GM18870 (cell line): ENCODE data around the gene TNS4.

Experiments used
- ATAC-seq: cut with Tn5 transposase; IDR thresholded peaks from one replicate; pipeline ENCODE4 v1.9.1; 2021; ENCODE audit warnings: moderate library complexity; ENCODE audit not compliant: unreplicated experiment

TNS4 gene

GRCh38 chr17:40517286-40517662 lies 15.9 kb upstream of the TNS4 start:
- no peak for ATAC-seq

- ATAC-seq, result no peak
Measured at GRCh38 chr17:40516581-40517285, 15.3 kb upstream of the TNS4 start.

GRCh38 chr17:40515491-40516041 lies 14.1 kb upstream of the TNS4 start:
- no peak for ATAC-seq

DNA sequence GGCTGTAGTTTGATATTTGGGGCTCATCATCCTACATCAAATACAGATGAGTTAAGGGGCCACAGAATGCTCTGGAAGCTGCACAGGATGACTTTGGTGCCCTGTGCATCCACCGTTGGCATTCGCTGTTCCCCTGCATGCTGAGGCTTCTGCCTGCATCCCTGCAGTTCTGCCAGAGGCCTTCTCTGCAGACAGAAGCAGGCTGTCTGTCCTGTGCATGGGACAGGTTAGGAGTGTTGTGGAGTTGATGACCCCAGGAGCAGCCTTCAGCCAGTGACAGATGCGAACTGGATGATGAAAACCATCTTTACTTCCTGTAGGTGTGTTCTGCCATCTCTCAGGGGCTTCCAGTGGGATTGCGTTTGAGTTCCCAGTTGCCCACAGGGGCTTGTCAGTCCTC lies 13.6 kb upstream of the TNS4 start:
- ATAC-seq, result no peak

DNA sequence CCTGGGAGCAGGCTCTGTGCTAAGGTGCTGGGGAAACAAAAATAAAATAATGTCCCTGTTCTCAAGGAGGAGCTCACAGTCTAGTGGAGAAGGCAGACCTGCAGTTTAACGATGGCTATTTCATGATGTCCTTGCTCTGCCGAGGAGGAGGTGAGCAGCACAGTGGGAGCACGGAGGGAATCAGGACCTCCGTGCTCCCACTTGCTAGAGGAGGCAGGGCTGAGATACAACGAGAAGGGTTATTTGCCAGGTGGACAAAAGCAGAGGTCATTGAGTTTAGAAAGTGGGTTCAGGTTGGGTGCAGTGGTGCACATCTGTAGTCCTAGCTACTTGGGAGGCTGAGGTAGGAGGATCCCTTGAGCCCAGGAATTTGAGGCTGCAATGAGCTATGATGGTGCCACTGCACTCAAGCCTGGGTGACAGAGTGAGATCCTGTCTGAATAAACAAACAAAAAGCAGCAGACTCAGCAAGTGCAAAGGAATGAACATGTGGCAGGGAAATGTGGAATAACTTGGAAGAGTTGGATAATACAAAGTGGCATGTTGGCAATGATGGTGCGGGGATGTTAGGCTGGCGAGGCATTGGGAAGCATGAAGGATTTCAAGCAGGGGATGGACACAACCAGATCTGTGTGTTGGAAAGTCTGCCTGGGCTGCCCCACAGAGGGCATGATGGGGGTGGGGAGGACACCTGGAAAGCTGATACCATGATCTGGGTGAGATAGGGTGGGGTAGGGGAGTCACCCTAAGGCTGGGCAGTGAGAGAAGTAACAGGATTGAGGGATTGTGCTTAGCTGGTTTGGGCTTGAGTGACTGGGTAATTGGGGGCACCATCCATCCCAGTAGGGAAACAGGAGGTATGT lies 12.8 kb upstream of the TNS4 start:
- ATAC-seq, result no peak

DNA sequence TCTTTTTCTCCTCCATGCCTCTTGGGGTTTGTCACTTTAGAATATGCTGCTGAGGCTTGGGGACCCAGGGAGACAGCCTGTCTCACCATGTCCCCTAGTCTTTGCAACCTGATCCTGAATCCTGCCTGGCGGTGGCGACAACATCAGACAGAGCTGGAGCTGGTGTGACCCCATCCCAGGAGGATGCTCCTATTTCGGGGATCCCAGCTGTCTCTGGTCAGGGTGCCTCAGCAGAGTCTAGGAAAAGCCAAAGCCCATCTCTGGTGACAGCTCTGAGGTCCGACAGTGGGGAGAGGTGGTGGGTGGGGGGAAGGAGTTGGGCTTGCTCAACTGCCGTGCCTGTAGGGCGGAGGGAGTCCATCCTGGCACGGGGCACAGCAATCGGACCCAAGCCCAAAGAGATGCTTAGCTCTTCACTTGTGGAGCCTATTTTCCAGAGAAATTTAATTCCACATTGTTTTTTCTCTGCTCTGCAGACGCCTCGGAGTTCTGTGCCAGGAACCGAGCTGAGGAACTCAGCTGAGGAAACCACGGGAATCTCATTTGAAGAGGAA lies 10.3 kb upstream of the TNS4 start:
- ATAC-seq, result no peak

DNA sequence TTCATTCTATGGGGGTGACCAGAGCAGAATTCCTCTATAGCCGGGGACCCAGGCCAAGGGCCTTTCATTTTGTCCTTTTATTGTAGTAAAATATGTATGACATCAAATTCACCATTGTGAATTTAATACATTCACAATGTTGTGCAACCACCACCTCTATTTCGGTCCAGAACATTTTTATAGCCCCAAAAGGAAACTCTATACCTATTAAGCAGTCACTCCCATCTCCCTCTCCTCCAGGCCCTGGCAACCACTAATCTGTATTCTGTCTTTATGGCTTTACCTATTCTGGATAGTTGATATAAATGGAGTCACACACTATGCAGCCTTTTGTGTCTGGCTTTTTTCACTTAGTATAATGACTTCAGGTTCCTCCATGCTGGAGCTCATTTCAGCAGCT lies 9.7 kb upstream of the TNS4 start:
- ATAC-seq, result no peak

DNA sequence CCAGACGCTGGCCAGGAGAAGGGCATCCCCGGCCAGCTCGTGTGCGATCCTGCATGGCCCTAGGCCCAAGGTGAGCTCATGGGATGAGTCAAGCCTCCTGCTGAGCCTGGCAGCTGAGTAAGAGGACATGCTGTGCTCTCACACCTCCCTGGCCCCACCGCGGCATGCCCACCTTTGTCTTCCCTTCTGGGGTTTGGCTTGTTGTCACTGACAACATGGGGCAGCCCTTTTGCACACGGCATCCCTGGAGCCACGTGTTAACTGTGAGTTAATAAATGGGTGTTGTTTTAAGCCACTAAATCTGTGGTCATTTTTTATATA lies 8.9 kb upstream of the TNS4 start:
- no peak for ATAC-seq

- no peak for ATAC-seq
Measured at GRCh38 chr17:40509626-40510327, 8.4 kb upstream of the TNS4 start.

- ATAC-seq, result no peak
Measured at GRCh38 chr17:40506786-40507185, 5.4 kb upstream of the TNS4 start.

DNA sequence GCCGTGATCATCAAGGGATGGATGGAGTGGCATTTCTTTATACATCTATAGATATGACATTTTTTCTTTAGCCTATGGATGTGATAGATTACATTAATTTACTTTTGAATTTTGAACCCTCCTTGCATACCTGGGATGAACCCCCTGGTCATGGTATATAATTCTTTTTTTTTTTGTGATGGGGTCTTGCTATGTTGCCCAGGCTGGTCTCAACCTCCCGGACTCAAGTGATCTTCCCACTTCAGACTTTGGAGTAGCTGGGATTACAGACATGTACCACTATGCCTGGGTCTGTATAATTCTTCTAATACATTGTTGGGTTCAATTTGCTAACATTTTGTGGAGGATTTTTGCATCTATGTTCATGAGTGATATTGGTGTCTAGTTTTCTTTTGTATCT lies 1.7 kb upstream of the TNS4 start:
- no peak for ATAC-seq

GRCh38 chr17:40502716-40503115 lies 1.3 kb upstream of the TNS4 start:
- no peak for ATAC-seq

GRCh38 chr17:40500709-40501108 lies 714 bp downstream of the TNS4 start:
- ATAC-seq, result no peak

GRCh38 chr17:40500190-40500589 lies 1.2 kb downstream of the TNS4 start:
- ATAC-seq, result no peak

DNA sequence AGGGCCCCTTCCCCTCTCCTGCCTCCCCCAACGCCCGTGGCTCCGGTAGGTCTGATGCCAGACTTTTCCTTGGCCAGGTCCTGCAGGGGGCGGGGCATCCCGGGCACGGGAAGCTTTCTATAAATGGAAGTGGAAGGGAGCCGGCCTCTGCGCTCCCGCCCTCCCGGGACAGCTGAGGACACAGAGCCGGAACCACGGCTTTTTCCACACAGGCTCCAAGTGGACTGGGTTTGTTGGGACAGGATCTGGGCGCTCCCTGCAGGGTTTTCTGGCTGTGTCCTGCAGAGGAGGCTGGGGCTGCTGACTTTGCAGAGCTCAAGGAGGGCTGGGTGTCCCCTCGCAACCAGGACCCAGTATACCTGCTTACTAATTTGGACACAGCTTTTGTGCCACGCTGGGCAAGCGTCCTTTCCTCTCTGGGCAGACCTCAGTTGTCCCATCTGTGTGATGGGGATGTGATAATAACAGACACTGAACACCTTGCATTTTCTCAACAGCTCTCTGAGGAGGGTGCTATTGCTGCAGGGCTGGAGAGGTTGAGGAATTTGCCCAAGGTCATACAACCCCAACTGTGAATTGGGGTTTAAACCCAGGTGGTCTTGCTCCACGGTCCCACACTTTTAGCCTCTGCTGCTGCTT lies 1.8 kb downstream of the TNS4 start:
- no peak for ATAC-seq

DNA sequence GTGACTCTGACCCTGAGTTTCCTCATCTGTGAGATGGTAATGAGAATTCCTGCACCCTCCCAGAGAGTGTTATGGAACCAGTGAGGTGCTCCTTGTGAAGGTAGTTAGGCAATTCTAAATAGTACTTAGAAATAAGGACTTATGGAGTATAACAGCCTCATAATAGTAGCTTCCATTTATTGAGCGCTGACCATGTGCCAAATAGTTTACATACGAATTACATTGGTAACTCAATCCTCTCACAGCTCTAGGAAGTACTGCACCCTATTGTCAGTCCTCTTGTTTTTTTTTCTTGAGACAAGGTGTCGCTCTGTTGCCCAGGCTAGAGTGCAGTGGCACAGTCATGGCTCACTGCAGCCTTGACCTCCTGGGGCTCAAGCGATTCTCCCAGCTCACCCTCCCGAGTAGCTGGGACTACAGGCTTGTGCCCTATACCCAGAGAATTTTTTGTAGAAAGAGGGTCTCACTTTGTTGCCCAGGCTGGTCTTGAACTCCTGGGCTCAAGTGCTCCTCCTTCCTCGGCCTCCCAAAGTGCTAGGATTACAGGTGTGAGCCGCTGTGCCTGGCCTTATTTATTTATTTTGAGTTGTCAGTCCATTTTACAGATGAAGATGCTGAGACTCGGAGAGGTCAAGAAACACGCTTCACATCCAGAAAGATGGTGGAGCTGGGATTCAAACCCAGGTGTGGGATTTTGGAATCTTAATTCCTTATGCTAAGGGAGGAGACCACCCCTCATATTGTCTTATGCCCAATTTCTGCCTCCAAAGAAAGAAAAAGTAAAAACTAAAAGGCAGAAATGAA lies 2.9 kb downstream of the TNS4 start:
- no peak for ATAC-seq

GRCh38 chr17:40497695-40498094 lies 3.7 kb downstream of the TNS4 start:
- ATAC-seq, result no peak

DNA sequence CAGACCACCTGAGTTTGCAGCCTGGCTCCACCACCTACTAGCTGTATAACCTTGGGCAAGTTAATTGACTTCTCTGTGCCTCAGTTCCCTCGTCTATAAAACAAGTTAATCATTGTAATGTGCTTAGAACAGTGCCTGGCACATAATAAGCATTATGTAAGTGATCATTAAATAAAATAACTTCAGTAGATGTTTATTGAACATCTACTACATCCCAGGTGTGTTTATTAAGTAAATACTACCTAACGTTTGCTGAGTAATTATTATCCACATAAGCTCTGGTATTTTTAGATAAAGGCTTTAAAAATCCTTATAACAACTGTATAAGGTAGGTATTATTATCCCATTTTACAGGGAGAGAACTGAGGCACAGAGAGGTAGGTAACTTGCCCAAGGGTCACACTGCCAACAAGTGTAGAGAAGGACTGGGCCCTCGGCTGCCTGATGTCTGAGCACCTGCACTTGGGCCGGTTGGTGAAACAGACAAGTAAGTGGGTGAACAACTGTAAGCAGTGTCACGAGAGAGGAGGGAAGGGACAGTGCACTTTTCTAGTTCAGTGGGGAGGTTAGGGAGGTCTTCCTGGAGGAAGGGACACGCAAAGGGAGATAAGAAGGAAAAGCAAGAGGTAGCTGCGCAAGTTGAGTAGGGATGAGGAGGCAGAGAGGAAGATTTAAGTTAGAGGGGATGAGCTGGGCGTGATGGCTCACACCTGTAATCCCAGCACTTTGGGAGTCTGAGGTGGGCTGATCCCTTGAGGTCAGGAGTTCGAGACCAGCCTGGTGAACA lies 4.6 kb downstream of the TNS4 start:
- ATAC-seq, result no peak

DNA sequence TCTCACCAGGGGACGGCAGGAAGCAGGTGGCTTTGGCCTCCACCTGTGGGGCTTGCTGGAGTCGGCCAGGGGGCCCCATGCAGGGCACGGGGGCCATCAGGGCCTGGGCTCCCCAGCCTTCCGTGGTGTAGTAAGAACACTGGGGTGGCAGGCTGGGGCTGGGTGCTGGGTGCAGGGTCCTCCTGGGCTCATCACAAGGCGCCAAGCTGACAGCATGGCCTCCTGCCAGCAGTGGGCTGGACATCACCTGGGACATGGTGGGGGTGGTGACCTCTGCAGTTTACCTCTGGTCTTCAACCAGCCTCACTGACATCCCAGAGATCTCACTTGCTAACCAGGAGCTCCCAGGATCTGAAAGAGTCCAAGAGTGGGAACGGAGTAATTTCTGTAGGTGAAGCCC lies 5.3 kb downstream of the TNS4 start:
- no peak for ATAC-seq
